Hepatocyte (in vitro differentiated cells): ENCODE data around the gene VWCE.

Source experiments
- CTCF ChIP-seq: fragments of 200-600 bp; sonication (generic); IDR thresholded peaks from 2 replicates; pipeline ENCODE4 v1.5.1; 2016; ENCODE audit warnings: antibody characterized with exemption, mild to moderate bottlenecking; ENCODE audit not compliant: poor library complexity
- EZH2 ChIP-seq: fragments of 200-600 bp; sonication (generic); IDR thresholded peaks from 2 replicates; pipeline ENCODE4 v1.6.1; 2016; ENCODE audit warnings: antibody characterized with exemption, mild to moderate bottlenecking, borderline replicate concordance

- TF ChIP-seq EZH2 (no peak), CTCF (no peak)
Measured at GRCh38 chr11:61342207-61342803, 47.2 kb upstream of the VWCE start.
